ENCODE results near the gene SH3RF1. TPM values are rescaled to one million over a fixed set of nuclear protein-coding genes. Genes with fewer than 3 reads are reported as not detected.

Gene SH3RF1
- total RNA-seq, 4 donors from 2014 or later, result 5.9 to 41.2 (median 15.0) TPM

DNA sequence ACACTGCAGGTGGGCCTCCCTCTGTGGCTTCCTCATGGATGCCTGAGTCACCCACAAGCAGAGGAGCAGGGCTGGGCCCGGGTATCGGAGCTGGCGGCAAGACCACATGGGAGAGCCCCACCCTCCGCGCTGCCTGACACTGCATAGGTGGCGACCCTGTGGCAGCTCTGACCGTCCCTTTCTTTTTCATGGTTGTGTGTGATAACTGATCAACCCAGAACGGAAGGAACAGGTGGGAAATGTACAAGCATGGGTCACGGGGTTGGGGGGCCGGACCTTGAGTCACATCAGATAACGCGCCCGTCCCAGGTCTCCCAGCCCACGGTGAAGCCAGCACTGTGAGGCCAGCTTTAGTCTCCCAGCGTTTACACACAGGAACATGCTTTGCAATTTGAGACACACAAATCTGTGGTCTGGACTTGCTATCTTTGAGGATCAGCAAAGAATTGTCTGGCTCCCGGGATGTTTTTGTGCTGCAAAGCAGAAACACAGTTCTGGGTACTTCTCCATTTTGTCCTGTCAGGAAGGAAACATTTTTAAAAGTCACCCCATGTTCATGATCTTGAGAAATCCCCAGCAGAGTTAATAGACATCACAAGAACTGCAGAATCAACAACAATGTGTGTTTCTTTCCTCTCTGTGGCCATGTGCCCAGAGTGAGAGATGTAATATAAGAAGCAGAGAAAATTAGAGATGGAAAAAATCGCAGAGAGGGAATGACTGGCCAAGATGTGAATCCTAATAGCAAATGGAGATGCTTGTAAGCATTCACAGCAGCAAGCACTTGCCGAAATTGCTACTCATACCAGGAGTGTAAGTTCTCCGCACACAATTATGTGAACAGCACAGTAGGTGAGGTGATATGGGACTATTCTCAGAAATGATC, 190.6 kb downstream of the SH3RF1 start:
- Histone ChIP-seq H3K27me3 (no peaks in the 10 kb centered on the region), H3K4me3 (no peak overlapping the region), H3K4me1 (no peaks in the 10 kb centered on the region), H3K27ac (peak overlapping the region; percentile 51 to 64), H3K9me3 (no peaks in the 10 kb centered on the region), H3K36me3 (no peaks in the 10 kb centered on the region)
- no peak for TF ChIP-seq POLR2A (IDR thresholded peaks at IDR 0.05)
- TF ChIP-seq CTCF (IDR thresholded peaks at IDR 0.05), result no peak
- intact Hi-C loops (cut with DNase I; ENCODE audit: low total_unique reads), result no loop called here
- peak; percentile 30 to 35 for DNase-seq

DNA sequence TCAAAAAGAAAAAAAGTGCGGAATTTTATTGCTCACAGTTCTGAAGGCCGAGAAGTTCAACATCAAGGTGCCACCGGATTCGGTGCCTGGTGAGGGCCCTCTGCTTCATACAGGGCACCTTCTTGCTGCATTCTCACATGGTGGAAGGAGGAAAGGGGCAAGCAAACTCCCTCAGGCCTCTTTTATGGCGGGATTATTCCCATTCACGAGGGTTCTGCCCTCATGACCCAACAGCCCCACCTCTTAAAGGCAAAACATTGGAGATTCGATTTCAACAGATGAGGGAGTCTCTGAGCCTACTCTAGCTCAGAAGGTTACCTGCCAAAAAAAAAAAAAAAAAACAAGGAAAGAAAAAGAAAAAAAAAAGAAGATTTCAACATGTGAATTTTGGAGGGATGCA, 196.6 kb downstream of the SH3RF1 start:
- H3K36me3 ChIP-seq, result no peaks in the 10 kb centered on the region
- no peaks in the 10 kb centered on the region for H3K27me3 ChIP-seq
- no peak overlapping the region for H3K27ac ChIP-seq
- H3K4me3 ChIP-seq, result no peak overlapping the region
- TF ChIP-seq POLR2A (IDR thresholded peaks at IDR 0.05) (no peak), CTCF (IDR thresholded peaks at IDR 0.05) (no peak)
- no peak for DNase-seq
- H3K9me3 ChIP-seq, result no peaks in the 10 kb centered on the region
- no peaks in the 10 kb centered on the region for H3K4me1 ChIP-seq
- intact Hi-C loops (cut with DNase I; ENCODE audit: low total_unique reads), result no loop called here

GRCh38 chr4:169071747-169072146, 199.0 kb downstream of the SH3RF1 start:
- Histone ChIP-seq H3K9me3 (no peaks in the 10 kb centered on the region), H3K27me3 (no peaks in the 10 kb centered on the region), H3K36me3 (no peaks in the 10 kb centered on the region), H3K4me3 (no peak overlapping the region), H3K4me1 (no peaks in the 10 kb centered on the region), H3K27ac (no peak overlapping the region)
- no peak for DNase-seq
- TF ChIP-seq POLR2A (IDR thresholded peaks at IDR 0.05) (no peak), CTCF (IDR thresholded peaks at IDR 0.05) (no peak)
- intact Hi-C loops (cut with DNase I; ENCODE audit: low total_unique reads), result no loop called here

GRCh38 chr4:169070895-169071218, 199.9 kb downstream of the SH3RF1 start:
- Histone ChIP-seq H3K27ac (no peak overlapping the region), H3K9me3 (no peaks in the 10 kb centered on the region), H3K27me3 (no peaks in the 10 kb centered on the region), H3K4me3 (no peak overlapping the region), H3K4me1 (no peaks in the 10 kb centered on the region), H3K36me3 (no peaks in the 10 kb centered on the region)
- intact Hi-C loops (cut with DNase I; ENCODE audit: low total_unique reads), result no loop called here
- TF ChIP-seq POLR2A (IDR thresholded peaks at IDR 0.05) (no peak), CTCF (IDR thresholded peaks at IDR 0.05) (no peak)
- no peak for DNase-seq

- H3K27ac ChIP-seq, result peak overlapping the region in 1 of 2 donors; percentile 6
- TF ChIP-seq POLR2A (IDR thresholded peaks at IDR 0.05) (no peak), CTCF (IDR thresholded peaks at IDR 0.05) (no peak)
These were observed 200.5 kb downstream of the SH3RF1 start for GRCh38 chr4:169070071-169070894.

More at GRCh38 chr4:169070071-169070894, 200.5 kb downstream of the SH3RF1 start:
- no peak overlapping the region for H3K4me3 ChIP-seq
- H3K4me1 ChIP-seq, result no peaks in the 10 kb centered on the region
- DNase-seq, result peak in 1 of 2 donors; percentile 46
- intact Hi-C loops (cut with DNase I; ENCODE audit: low total_unique reads), result no loop called here
- no peaks in the 10 kb centered on the region for H3K27me3 ChIP-seq
- H3K9me3 ChIP-seq, result no peaks in the 10 kb centered on the region
- no peaks in the 10 kb centered on the region for H3K36me3 ChIP-seq

Measured in uterus (tissue), 4 donors.